GM18507 (cell line): ENCODE measurements around the gene OGFR.

Source experiments
- DNase-seq: peaks from one replicate; pipeline ENCODE4 v3.0.0; 2011; ENCODE audit warnings: low read depth; ENCODE audit not compliant: insufficient read length; ENCODE audit errors: extremely low spot score
- FAIRE-seq: peaks from 2 replicates; lab custom pipeline; 2011; peaks lifted over from hg19 to GRCh38; lab: Jason Lieb, UNC

Gene OGFR, protein sequence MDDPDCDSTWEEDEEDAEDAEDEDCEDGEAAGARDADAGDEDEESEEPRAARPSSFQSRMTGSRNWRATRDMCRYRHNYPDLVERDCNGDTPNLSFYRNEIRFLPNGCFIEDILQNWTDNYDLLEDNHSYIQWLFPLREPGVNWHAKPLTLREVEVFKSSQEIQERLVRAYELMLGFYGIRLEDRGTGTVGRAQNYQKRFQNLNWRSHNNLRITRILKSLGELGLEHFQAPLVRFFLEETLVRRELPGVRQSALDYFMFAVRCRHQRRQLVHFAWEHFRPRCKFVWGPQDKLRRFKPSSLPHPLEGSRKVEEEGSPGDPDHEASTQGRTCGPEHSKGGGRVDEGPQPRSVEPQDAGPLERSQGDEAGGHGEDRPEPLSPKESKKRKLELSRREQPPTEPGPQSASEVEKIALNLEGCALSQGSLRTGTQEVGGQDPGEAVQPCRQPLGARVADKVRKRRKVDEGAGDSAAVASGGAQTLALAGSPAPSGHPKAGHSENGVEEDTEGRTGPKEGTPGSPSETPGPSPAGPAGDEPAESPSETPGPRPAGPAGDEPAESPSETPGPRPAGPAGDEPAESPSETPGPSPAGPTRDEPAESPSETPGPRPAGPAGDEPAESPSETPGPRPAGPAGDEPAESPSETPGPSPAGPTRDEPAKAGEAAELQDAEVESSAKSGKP

DNA sequence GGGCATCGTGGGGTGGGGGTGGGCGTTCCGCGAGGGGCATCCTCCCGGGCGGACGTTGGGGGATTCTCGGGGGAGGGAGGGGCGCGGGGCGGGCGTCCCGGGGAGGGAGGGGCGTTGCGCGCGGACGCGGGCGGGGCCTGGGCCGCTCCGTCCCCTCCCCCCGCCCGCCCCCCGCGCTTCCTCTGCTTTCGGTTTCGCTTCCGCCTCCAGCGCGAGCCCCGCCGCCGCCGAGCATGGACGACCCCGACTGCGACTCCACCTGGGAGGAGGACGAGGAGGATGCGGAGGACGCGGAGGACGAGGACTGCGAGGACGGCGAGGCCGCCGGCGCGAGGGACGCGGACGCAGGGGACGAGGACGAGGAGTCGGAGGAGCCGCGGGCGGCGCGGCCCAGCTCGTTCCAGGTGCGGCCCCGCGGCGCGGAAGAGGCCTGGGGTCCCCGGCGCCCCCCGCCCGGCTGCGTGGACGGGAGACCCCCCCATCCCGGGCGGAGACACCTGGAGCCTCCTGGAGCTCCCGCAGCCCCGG is at the start of gene OGFR:
Gene OGFR, plus strand, starts transcription at position 209 of the 528 bp plus-strand sequence. Its CDS starts 25 bp downstream, at position 234.
- FAIRE-seq (no peak), DNase-seq (peak; percentile 78)

DNA sequence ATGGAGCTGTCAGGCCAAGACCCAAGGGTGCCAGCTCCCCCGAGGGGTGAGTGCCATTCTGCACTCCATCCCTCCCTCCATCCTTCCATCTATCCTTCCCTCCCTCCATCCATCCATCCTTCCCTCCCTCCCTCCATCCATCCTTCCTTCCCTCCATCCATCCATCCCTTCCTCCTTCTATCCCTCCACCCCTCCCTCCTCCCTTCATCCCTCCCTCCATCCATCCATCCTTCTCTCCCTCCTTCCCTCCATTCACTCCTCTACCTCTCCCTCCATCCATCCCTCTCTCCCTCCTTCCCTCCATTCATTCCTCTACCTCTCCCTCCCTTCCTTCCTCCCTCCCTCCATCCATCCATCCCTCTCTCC is 49.7 kb upstream of the OGFR start:
- DNase-seq (no peak), FAIRE-seq (no peak)

- DNase-seq (no peak), FAIRE-seq (no peak)
These were observed 48.6 kb upstream of the OGFR start for GRCh38 chr20:62755817-62756724.

- DNase-seq (no peak), FAIRE-seq (no peak)
These were observed 46.3 kb upstream of the OGFR start for GRCh38 chr20:62758226-62758912.

DNA sequence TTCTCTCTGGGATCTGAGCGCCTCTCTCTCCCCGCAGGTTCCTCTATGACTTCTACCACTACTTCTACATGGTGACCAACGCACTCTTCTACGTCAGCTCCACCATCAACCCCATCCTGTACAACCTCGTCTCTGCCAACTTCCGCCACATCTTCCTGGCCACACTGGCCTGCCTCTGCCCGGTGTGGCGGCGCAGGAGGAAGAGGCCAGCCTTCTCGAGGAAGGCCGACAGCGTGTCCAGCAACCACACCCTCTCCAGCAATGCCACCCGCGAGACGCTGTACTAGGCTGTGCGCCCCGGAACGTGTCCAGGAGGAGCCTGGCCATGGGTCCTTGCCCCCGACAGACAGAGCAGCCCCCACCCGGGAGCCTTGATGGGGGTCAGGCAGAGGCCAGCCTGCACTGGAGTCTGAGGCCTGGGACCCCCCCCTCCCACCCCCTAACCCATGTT is 44.6 kb upstream of the OGFR start:
- no peak for FAIRE-seq
- DNase-seq = no peak

GRCh38 chr20:62760471-62760855 is 44.2 kb upstream of the OGFR start:
- DNase-seq (no peak), FAIRE-seq (no peak)

DNA sequence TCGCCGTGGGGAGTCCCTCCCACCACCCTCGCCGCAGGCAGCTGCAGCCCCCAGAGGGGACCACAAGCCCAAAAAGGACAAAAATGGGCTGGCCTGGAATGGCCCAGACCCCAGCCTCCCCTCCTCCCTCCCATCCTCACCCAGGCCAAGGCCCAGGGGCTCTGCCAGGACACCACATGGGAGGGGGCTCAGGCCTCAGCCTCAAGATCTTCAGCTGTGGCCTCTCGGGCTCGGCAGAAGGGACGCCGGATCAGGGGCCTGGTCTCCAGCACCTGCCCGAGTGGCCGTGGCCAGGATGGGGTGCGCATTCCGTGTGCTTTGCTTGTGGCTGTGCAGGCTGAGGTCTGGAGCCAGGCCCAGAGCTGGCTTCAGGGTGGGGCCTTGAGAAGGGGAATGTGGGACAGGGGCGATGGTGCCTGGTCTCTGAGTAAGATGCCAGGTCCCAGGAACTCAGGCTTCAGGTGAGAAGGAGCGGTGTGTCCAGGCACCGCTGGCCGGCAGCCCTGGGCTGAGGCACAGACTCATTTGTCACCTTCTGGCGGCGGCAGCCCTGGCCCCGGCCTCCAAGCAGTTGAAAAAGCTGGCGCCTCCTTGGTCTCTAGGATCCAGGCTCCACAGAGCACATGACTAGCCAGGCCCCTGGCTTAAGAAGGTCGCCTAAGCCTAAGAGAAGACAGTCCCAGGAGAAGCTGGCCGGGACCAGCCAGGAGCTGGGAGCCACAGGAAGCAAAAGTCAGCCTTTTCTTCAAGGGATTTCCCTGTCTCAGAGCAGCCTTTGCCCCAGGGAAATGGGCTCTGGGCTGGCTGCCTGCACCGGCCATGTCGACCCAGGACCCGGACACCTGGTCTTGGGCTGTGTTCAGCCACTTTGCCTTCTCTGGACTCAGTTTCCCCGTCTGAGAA is 43.5 kb upstream of the OGFR start:
- no peak for DNase-seq
- FAIRE-seq = no peak

DNA sequence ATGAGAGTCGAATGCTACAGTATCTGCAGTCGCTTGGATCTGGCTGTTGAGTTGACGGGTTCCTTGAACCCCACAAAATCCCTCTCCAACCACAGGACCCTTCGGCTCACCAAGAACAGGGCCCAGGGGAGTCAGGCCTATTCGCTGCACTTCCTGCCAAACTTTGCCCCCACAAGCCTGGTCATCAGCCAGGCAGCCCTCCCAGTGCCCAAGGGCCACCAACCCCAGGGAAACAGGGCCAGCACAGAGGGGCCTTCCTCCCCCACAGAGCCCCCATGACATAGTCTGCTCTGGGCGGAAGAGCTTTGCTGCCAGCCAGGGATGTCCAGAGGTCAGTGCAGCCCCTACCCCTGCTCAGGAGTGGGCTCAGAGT is 42.9 kb upstream of the OGFR start:
- no peak for DNase-seq
- FAIRE-seq = no peak

GRCh38 chr20:62762376-62762775 is 42.3 kb upstream of the OGFR start:
- no peak for FAIRE-seq
- DNase-seq = no peak

DNA sequence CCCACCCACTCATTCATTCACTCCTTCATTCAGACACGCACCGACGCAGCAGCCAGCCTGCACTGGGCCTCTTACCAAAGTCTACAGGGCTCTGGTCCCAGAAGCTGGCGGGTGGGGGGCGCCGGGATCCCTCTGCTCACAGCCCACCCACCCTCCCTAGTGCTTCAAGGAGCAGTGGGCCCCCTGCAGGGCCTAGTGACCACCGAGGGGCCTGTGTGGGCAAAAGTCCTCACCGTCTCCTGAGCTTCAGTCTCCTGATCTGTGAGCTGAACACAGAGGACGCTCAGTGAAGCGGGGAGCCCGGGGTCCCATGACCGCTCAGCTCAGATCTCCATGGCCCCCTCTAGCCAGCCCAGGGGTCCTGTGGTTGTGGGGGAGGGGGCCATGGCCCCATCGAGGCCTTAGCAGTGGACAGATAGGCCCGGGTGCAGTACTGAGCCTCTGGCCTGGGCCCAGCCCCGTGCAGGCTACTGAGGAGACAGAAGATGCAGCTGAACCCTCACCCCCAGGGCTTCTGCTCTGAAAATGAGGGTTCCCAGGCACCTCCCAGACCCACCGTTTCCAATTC is 41.8 kb upstream of the OGFR start:
- no peak for DNase-seq
- FAIRE-seq = no peak

DNA sequence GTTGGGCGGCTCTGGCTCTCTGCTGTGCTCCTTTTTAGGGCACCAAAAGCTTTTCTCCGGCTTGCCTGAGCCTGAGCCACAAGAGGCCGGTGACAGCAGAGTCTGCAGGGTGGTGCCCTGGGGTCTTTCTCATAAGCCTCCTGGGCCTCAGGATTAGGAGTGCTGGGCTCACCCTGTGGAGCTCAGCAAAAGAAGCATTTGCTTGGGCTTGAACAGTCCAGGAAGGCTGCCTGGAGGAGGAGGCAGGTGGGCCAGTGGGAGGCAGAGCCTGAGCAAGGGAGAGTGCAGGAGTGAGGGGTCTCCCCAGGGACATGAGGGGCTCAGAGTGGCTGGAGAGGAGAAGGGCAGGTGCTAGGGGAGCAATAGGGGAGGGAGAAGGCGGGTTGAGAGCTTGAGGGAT is 41.2 kb upstream of the OGFR start:
- DNase-seq (no peak), FAIRE-seq (no peak)

DNA sequence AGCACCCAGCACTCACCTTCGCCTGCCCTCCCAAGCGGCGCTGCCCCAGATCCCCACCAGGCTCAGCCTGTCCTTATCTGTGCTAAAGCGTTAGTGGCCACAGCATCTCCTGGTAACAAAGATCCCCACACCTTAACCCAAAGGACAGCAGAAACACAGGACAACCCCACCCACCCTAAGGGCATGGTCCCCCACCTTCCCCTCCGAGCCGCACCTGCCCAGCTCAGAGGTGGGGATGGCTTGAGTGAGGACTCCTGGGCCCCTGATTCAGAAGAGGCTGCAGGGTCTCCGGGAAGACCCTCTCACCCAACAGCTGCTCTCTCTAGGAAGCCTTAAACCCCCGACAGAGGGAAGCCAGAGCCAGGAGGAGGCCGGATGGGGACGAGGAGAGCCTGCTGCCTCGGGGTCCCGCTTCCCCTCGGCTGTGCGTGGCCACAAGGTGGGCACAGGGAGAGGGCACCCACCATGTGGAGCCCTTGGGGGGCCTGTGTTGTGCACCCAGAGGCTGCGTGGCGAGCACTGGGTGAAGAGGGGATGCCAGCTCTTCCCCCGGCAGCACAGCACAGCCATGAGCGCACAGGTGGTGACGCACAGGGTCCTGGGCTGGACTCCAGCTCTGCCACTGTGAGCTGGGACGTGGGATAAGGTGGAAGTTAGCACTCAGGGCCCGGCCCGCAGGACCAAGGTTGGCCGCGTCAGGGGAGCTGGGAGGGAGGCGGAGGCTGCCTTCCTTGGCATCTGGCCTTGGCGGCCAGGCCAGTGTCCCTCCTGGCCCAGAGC is 40.3 kb upstream of the OGFR start:
- no peak for FAIRE-seq
- no peak for DNase-seq

DNA sequence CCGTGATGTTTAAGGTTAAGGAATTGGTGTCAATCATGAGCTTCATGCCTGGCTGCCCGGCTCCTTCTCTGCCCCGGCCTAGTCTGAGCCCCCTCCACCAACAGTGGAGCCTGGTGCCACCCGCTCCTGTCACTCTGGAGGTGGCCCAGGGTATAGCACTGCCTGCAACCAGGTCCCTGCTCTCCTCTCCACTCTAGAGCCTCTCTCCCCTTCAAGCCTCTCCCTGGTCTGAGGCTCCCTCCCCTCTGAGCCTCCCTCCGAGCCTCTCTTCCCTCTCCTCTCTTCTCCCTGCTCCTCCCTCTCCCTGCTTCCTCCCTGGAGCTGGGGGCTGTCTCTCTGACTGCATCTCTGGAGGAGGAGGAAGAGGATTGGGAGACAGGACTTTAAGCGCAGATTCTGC is 39.6 kb upstream of the OGFR start:
- FAIRE-seq (no peak), DNase-seq (no peak)

GRCh38 chr20:62765432-62766070 is 39.1 kb upstream of the OGFR start:
- DNase-seq = no peak
- FAIRE-seq = no peak

GRCh38 chr20:62766071-62766450 is 38.6 kb upstream of the OGFR start:
- FAIRE-seq (no peak), DNase-seq (no peak)

DNA sequence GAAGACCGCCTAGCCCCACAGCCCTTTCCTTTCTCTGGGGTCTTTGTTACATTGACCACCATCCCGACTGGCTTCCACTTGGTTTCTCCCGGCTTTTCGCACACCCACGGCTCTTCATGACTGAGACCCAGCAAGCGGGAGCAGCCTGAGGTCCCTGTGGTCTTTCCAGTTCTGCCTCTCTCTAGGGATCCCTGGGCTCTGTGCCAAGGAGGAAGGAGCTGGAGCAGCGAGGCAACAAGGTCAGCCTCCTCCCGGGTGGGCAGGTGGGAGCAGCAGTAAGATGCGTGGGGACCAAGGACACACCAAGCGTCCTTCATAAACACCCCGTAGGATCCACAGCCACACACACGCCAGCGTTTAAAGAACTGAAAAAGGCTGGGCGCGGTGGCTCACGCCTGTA is 37.9 kb upstream of the OGFR start:
- no peak for DNase-seq
- FAIRE-seq = no peak

DNA sequence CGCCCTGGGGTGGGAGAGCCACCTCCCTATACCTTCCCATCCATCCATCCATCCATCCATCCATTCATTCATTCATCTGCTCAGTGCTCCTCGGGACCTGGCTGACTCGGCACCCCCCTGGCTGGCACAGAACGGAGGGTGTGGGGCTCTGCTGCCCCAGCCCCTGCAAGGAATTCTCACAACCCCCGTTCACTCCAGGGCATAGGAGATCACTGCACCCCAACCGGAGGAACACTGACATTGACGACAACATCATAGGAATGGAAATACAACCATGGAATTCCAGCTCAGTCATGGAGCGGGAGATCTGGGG is 36.4 kb upstream of the OGFR start:
- no peak for DNase-seq
- no peak for FAIRE-seq
